GM12875 (cell line): ENCODE data around the gene MAPK8IP3.

Source experiments
- H3K4me3 ChIP-seq: one replicate; pipeline ENCODE4 v1.5.1; 2011; ENCODE audit warnings: low read depth, low read length, control low read depth
- TF ChIP-seq, protein P1 (sequence below): IDR thresholded peaks from 2 replicates; pipeline ENCODE4 v1.5.1; 2011; ENCODE audit warnings: low read depth, mild to moderate bottlenecking, control low read depth, inconsistent platforms, low read length, moderate library complexity, borderline replicate concordance; ENCODE audit not compliant: insufficient read depth

MAPK8IP3 gene

DNA sequence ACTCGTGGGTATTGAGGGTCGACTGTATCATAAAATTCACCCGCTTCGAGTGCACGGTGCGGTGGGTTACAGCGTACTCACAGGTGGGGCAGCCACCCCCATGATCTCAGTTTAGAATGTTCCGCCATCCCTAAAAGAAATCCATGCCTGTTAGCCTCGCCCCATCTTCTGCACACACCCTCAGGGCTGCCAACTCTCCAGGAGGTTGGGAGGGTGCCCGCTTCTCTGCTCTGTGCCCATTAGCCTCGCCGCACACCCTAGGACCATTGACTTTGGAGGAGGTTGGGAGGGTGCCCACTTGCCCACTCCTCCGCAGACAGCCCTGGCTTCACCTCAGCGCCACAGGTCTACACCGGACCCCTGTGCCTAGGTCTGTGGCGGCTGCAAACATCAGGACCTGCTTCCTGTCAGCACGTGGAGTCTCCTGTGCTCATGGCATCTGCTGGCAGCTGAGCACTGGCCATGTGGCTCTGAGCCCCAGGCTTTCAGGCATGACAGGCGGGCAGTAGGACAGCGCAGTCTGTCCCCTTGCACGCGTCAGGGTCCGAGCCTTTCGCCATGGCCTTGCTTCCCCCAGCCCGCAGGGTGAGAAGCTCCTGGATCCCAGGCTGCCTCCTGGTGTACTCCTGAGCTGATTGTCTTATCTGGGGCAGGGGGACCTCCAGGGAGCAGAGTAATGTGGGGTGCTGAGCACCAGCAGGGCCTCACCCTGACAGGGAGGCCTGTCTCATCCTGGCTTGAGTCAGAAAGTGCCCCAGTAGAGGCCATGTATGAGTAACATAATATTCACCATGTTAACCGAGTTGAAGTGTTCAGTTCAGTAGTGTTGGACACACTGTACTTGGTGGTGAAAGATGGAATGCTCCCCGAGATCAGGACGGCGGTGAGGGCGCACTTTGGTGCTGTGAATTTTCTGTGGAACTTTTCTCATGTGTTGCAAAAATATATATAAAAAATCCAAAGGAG, 43.4 kb downstream of the MAPK8IP3 start:
- TF ChIP-seq, protein P1, sequence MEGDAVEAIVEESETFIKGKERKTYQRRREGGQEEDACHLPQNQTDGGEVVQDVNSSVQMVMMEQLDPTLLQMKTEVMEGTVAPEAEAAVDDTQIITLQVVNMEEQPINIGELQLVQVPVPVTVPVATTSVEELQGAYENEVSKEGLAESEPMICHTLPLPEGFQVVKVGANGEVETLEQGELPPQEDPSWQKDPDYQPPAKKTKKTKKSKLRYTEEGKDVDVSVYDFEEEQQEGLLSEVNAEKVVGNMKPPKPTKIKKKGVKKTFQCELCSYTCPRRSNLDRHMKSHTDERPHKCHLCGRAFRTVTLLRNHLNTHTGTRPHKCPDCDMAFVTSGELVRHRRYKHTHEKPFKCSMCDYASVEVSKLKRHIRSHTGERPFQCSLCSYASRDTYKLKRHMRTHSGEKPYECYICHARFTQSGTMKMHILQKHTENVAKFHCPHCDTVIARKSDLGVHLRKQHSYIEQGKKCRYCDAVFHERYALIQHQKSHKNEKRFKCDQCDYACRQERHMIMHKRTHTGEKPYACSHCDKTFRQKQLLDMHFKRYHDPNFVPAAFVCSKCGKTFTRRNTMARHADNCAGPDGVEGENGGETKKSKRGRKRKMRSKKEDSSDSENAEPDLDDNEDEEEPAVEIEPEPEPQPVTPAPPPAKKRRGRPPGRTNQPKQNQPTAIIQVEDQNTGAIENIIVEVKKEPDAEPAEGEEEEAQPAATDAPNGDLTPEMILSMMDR, result no peak
- H3K4me3 ChIP-seq, result no peak overlapping the region

DNA sequence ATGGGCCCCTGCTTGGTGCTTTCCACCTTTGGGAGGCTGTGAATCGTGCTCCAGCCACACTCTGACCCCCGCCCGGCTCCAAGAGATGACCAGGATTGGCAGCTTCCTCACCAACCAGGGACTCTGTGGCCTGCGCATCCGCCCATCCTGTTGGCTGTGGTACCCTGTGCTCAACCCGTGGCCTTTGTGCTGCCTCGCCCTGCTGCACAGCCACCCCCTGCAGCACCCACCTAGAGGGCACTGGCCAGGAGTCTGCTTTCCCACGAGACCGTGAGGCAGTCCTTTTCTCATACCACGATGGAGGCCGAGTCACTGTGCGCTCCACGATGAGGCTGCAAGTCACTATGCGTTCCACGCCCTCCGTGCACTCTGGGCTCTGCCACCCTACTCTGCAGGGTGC, 46.0 kb downstream of the MAPK8IP3 start:
- TF ChIP-seq, protein P1, result no peak
- H3K4me3 ChIP-seq, result no peak overlapping the region

DNA sequence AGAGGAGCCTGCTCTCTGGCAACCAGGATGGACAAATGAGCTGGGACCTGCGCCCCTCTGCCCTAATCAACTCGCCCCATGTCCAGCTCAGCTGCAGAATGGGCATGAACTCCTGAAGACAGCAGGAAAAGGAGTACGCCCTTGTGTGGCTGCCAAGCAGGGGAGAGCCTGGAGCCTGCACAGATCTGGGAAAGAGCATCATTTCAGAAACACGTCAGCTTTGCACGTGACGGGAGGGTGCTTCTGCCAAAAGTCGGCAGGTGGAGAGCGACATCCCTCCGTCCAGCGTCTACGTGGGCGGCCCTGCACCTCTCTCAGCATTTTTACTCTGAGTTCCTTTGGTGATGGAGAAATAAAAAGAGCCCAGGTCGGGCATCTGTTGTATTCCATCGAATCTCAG, 46.9 kb downstream of the MAPK8IP3 start:
- TF ChIP-seq, protein P1, result no peak
- no peak overlapping the region for H3K4me3 ChIP-seq

DNA sequence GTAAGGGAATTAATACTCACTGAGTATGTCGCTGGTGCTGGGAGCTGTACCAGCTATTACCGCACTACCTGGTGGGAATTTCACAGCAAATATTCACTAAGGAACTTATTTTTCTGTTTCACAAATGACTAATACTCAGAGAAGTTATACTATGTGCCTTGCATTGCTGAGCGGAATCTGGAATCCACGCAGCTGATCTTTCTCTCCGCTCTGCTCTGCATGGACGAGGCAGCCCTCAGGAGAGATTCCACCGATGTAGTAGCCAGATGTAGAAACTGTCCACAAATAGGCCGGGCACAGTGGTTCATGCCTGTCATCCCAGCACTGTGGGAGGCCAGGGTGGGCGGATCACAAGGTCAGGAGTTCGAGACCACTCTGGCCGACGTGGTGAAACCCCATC, 48.2 kb downstream of the MAPK8IP3 start:
- TF ChIP-seq, protein P1, result no peak

GRCh38 chr16:1757714-1758461, 51.9 kb downstream of the MAPK8IP3 start:
- no peak overlapping the region for H3K4me3 ChIP-seq
- TF ChIP-seq, protein P1, result no peak

More for the DNA sequence above, 48.2 kb downstream of the MAPK8IP3 start:
- H3K4me3 ChIP-seq, result no peak overlapping the region

DNA sequence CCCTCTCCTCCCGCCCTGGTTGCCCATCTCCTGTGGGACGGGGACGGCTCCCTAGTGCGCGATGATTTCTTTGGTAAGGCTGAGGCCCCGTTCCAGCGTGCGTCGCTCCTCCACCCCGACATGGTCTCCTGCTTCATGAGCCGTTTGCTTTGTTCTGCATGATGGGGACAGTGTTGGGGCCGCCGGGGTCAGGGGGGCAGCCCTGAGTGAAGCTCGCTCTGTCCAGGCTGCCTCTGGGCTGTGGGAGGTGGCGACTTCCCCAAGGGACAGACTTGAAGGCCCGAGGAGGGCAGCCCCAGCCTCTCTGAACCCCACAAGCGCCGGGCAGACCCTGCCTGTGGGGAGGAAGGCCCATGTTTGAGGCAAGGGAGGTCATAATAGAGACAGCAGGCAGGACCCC, 52.9 kb downstream of the MAPK8IP3 start:
- no peak overlapping the region for H3K4me3 ChIP-seq

More for the DNA sequence above, 52.9 kb downstream of the MAPK8IP3 start:
- TF ChIP-seq, protein P1, result no peak
